RPMI8226 (cell line): ENCODE measurements around the gene CDKL1.
"Not testable (repeated sequence)": the region's sequence is repeated elsewhere in the genome, so short reads cannot be mapped to it uniquely, and the experiment has no call there.

ENCODE experiments used
- DNase-seq: peaks from one replicate; pipeline ENCODE4 v3.0.0-alpha.2; 2015

The CDKL1 gene

GRCh38 chr14:50321009-50321660, 75.5 kb downstream of the CDKL1 start:
- peak; percentile 74 for DNase-seq

GRCh38 chr14:50320283-50320682, 76.4 kb downstream of the CDKL1 start:
- peak; percentile 57 for DNase-seq

- DNase-seq = no peak
Measured at GRCh38 chr14:50319721-50320120, 77.0 kb downstream of the CDKL1 start.

- DNase-seq = no peak
Measured at GRCh38 chr14:50319293-50319692, 77.4 kb downstream of the CDKL1 start.

DNA sequence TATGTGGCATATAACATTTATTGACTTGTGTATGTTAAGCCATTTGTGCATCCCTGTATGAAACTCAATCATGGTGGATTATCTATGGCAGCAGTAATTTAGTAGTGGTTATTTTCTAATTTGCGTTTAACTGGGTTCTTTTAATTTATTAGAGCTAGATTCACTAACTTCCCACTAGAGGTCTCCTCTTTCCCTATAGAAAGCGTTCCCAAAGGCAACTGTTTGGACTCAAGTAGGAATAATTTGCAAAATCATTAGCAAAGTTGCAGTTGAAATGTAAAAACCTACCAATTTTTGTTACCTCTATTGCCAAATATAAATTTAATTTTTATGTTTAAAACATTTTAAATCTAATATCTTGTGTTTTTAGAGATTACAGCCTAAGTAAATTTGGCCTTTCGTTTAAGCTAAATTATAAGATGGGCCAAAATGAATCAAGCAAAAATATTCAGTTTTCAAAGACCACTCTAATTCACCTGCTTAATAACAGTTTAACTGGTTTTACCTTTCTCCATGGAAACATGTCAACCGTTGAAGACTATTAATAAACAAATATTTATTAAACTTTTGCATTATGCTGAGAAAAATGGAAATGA, 78.6 kb downstream of the CDKL1 start:
- no peak for DNase-seq

DNA sequence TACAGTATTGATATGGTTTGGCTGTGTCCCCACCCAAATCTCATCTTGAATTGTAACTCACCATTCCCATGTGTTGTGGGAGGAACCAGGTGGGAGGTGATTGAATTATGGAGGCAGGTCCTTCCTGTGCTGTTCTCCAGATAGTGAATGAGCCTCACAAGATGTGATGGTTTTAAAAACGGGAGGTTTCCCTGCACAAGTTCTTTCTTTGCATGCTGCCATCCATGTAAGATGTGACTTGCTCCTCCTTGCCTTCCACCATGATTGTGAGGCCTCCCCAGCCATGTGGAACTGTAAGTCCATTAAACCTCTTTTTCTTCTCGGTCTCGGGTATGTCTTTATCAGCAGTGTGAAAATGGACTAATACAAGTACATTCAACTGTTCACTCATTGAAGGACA, 82.6 kb downstream of the CDKL1 start:
- not testable (repeated sequence) for DNase-seq

DNA sequence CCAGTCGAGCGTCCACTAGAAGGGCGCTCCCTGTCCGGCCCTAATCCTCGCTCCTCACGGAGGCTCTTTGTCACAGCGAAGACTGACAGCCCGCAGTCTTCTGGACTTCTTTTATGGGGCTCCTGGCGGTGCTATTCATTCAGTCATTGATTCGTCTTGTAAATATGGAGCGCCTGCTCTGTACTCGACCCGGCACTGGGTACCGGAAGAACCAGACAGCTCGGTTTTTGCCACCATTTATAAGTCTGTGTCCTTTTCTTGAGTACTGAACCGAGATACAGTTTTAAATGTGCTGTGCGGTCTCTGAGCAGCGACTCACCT, 84.0 kb downstream of the CDKL1 start:
- no peak for DNase-seq

DNA sequence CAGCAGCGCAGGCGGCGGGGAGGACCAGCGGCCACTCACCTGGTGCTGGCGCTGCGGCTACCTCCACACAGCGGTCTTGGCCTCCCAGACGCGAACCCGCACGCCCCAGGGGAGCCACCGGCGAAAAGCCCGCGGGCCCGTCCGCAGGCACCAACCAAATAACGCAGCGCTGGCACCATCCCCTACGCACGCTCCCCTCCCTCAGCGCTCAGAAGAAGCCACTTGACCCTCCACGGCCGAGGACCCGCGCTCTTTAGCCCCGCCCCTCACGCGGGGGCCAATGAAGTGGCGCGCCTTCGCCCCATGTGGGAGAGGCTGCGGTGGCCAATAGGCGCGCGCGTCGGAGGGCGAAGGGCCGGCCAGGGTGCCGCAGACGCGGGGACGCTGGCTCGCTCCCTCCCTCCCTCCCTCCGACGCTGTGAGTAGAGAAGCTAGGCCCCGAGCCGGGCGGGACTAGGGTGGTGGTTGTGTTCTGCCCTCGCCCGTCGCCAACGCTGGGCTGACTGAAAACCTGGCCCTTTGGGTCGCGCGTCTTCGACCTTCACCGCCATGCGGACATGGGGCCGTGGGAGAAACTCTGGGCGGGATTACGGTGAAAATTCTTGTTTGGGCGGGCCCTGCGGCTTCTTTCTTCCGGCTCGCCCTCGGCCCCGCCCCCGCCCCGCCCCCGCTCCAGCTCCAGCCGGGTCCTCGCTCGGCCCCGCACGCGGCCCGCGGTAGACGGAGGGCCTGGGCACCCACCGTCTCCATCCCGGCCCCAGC, 84.5 kb downstream of the CDKL1 start, which contains the start of the genes DMAC2L and L2HGDH:
DMAC2L (plus strand) TSS at position 353 of the 762 bp plus-strand sequence. CDS start 9,164 bp downstream, outside the sequence.
L2HGDH (minus strand) TSS at position 258 of the 762 bp plus-strand sequence; CDS start at position 179, 79 bp downstream.
- peak; percentile 95 for DNase-seq

- peak; percentile 7 for DNase-seq
Measured at GRCh38 chr14:50311337-50311971, 85.2 kb downstream of the CDKL1 start.

GRCh38 chr14:50310445-50310844, 86.2 kb downstream of the CDKL1 start:
- DNase-seq = no peak

GRCh38 chr14:50308363-50308915, 88.2 kb downstream of the CDKL1 start:
- DNase-seq = no peak

DNA sequence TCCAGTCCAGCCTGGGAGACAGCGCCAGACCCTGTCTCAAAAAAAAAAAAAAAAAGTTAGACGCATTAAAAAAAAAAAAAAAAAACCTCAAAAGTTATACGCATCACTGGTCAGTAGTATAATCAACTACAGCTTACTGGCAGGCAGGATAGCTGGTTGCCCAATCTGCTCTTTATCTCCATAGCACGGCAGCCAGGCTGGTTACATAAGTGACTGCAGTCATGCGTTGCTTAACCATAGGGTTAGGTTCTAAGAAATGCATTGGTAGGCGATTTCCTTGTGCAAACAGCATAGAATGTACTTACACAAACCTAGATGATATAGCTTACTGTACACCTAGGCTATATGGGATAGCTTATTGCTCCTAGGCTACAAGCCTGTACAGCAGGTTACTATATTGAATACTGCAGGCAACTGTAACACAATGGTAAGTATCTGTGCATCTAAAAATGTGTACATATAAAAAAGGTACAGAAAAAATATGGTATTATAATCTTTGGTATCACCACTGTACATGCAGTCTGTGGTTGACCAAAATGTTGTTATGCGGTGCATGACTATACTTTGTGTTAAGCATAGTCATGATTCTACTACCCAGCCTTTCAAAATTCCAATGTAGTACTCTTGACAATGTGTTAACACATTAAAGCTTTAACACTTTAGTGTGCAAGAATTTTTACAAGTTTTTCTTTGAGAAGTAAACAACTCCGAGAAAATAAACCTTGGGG, 92.8 kb downstream of the CDKL1 start:
- no peak for DNase-seq

GRCh38 chr14:50301914-50302313, 94.8 kb downstream of the CDKL1 start:
- no peak for DNase-seq

DNA sequence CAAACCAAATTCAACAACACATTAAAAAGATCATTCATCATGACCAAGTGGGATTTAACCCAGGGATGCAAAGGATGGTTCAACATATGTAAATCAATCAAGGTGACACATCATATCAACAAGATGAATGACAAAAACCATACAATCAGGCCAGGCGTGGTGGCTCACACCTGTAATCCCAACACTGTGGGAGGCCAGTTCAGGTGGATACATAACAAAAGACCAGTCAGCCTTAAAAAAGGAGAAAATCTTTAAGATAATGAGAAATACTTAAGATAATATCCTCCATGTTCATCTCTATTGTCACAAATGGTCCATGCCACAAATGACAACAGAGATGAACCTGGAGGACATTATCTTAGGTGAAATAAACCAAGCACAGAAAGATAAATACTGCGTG, 97.1 kb downstream of the CDKL1 start:
- DNase-seq = no peak

DNA sequence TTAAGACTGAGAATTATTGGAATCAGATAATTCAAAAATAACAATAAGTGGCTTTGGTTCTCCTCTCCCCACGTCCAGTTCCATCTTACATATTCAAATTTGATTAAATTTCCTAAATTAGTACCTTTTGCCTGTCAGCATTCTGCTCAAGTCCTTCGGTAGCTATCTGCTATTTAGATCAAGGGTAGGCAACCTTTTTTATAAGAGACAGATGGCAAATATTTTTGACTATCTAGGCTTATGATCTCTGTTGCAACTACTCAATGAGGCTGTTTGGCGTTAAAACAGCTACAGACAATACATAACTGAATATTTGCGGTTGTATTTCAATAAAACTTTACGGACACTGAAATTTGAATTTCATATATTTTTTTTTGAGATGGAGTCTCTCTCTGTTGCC, 106.4 kb downstream of the CDKL1 start:
- DNase-seq = no peak

DNA sequence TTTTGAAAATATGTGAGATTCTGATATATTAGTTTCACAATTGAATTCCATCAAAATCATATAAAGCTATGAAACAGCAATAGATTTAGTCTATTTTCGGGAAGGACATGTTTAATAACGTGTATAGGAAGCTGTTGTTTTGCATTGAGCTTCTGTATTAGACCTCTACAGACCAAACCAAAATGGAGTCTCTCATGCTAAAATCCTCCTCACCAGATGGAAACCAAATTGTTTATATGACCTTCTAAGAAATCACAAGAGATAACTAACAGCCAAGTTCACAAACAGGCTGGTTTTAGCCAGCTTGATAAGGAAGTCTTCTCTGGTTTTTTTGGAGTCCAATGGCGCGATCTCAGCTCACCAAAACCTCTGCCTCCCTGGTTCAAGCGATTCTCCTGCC, 108.5 kb downstream of the CDKL1 start:
- no peak for DNase-seq

DNA sequence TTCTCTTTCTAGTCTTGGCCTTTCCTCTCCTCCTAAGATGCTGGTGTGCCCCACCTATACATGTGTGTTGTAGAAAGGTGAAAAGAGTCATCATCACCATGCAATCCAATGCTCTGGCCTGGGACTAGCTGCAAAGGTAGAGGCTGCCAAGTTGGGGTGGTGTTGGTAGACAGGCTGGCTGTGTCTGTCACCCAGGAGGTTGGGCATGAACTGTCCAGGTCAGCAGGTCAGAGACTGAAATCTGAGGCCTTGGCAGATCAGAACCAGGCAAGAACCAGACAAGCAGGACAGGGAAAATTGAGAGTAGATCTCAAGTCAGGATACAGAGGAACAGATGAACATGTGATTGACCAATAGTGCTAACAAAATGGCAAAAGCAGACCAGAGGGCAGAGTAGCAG, 110.8 kb downstream of the CDKL1 start:
- no peak for DNase-seq
